HCT116 (cell line): ENCODE data around the gene SERGEF.

Experiments used
- CEBPB ChIP-seq: IDR thresholded peaks from 2 replicates; pipeline ENCODE4 v1.6.1; 2012; ENCODE audit warnings: low read depth
- CTCF ChIP-seq, 3 experiments: fragments of 200-600 bp in 1 of 3; sonication (generic) in 1 of 3; IDR thresholded peaks in 2 of 3; conservative IDR thresholded peaks in 1 of 3; 2 replicates each; pipeline ENCODE4 v1.5.1; 2012 to 2017; ENCODE audit warnings: low read depth in 2 of 3, low read length in 2 of 3, antibody characterized with exemption in 1 of 3, borderline replicate concordance in 1 of 3, control low read depth in 1 of 3, mild to moderate bottlenecking in 1 of 3, mixed read lengths in 1 of 3, mixed run types in 1 of 3, moderate library complexity in 1 of 3; ENCODE audit not compliant: insufficient read depth in 1 of 3
- EGR1 ChIP-seq: IDR thresholded peaks from 2 replicates; pipeline ENCODE4 v1.6.1; 2012; ENCODE audit warnings: low read depth
- EZH2 ChIP-seq: fragments of 200-600 bp; sonication (generic); IDR thresholded peaks from 2 replicates; pipeline ENCODE4 v1.6.1; 2017; ENCODE audit warnings: antibody characterized with exemption, mixed run types
- EZH2phosphoT487 ChIP-seq: fragments of 200-600 bp; IDR thresholded peaks from 2 replicates; pipeline ENCODE4 v1.6.1; 2018; ENCODE audit warnings: antibody characterized with exemption, borderline replicate concordance
- JUND ChIP-seq: IDR thresholded peaks from 2 replicates; pipeline ENCODE4 v1.6.1; 2012
- MAX ChIP-seq: IDR thresholded peaks from 2 replicates; pipeline ENCODE4 v1.6.1; 2012
- POLR2A ChIP-seq: IDR thresholded peaks from 2 replicates; pipeline ENCODE4 v1.7.0; 2011; ENCODE audit warnings: borderline replicate concordance; ENCODE audit not compliant: insufficient read depth, insufficient read length; ENCODE audit errors: extremely low read depth
- POLR2AphosphoS5 ChIP-seq: IDR thresholded peaks from 2 replicates; pipeline ENCODE4 v1.6.1; 2011; ENCODE audit warnings: mild to moderate bottlenecking, low read depth, low read length, moderate library complexity
- REST ChIP-seq: IDR thresholded peaks from 2 replicates; pipeline ENCODE4 v1.6.1; 2012; ENCODE audit warnings: low read depth
- SIN3A ChIP-seq: IDR thresholded peaks from 2 replicates; pipeline ENCODE4 v1.6.1; 2012; ENCODE audit warnings: low read depth
- SRF ChIP-seq: IDR thresholded peaks from 2 replicates; pipeline ENCODE4 v1.6.1; 2012; ENCODE audit warnings: low read depth
- YY1 ChIP-seq: IDR thresholded peaks from 2 replicates; pipeline ENCODE4 v1.6.1; 2011; ENCODE audit warnings: low read length, low read depth, moderate library complexity, mild to moderate bottlenecking; ENCODE audit not compliant: insufficient replicate concordance; ENCODE audit errors: extremely low read depth
- ZBTB33 ChIP-seq: IDR thresholded peaks from 2 replicates; pipeline ENCODE4 v1.6.1; 2011; ENCODE audit warnings: mild to moderate bottlenecking, low read length, moderate library complexity; ENCODE audit not compliant: insufficient replicate concordance; ENCODE audit errors: extremely low read depth

GRCh38 chr11:17948296-17948695 is 64.6 kb downstream of the SERGEF start:
- TF ChIP-seq CTCF (IDR thresholded peaks at IDR 0.05 in 2 of 3, conservative IDR thresholded peaks at IDR 0.05 in 1 of 3; ENCODE audit: borderline replicate concordance in 1 of 3, insufficient read depth in 1 of 3, low read depth in 2 of 3, low read length in 2 of 3) (no peak), MAX (no peak), ZBTB33 (no peak), SIN3A (no peak), EZH2phosphoT487 (no peak), POLR2A (no peak), JUND (no peak), POLR2AphosphoS5 (no peak), YY1 (no peak), EZH2 (no peak), EGR1 (no peak), CEBPB (no peak), SRF (no peak), REST (no peak)
